Measurements from ENCODE around the gene PPP2R5D.
"Not testable (repeated sequence)": the region's sequence is repeated elsewhere in the genome, so short reads cannot be mapped to it uniquely, and the experiment has no call there.

Gene PPP2R5D

GRCh38 chr6:42984001-42984923 lies at the start of gene PPP2R5D:
Gene PPP2R5D, plus strand, starts transcription at chr6:42984570. Its CDS starts 108 bp downstream, at chr6:42984678.
- peak; percentile 91 to 92 for DNase-seq (ENCODE audit: low read depth in 1 of 2, low spot score in 1 of 2)

GRCh38 chr6:42935322-42935721 lies 49.0 kb upstream of the PPP2R5D start:
- no peak for DNase-seq (ENCODE audit: low read depth in 1 of 2, low spot score in 1 of 2)

GRCh38 chr6:42936398-42936797 lies 48.0 kb upstream of the PPP2R5D start:
- DNase-seq (ENCODE audit: low read depth in 1 of 2, low spot score in 1 of 2), result no peak

- DNase-seq (ENCODE audit: low read depth in 1 of 2, low spot score in 1 of 2), result no peak
Measured at GRCh38 chr6:42937548-42938427, 46.6 kb upstream of the PPP2R5D start.

GRCh38 chr6:42938428-42938796 lies 46.0 kb upstream of the PPP2R5D start:
- DNase-seq (ENCODE audit: low read depth in 1 of 2, low spot score in 1 of 2), result no peak

GRCh38 chr6:42938987-42939809 lies 45.2 kb upstream of the PPP2R5D start:
- no peak for DNase-seq (ENCODE audit: low read depth in 1 of 2, low spot score in 1 of 2)

- no peak for DNase-seq (ENCODE audit: low read depth in 1 of 2, low spot score in 1 of 2)
Measured at GRCh38 chr6:42939810-42940167, 44.6 kb upstream of the PPP2R5D start.

- no peak for DNase-seq (ENCODE audit: low read depth in 1 of 2, low spot score in 1 of 2)
Measured at GRCh38 chr6:42940493-42941045, 43.8 kb upstream of the PPP2R5D start.

- DNase-seq (ENCODE audit: low read depth in 1 of 2, low spot score in 1 of 2), result not testable (repeated sequence)
Measured at GRCh38 chr6:42941356-42941755, 43.0 kb upstream of the PPP2R5D start.

- no peak for DNase-seq (ENCODE audit: low read depth in 1 of 2, low spot score in 1 of 2)
Measured at GRCh38 chr6:42942444-42942843, 41.9 kb upstream of the PPP2R5D start.

GRCh38 chr6:42947950-42948349 lies 36.4 kb upstream of the PPP2R5D start:
- no peak for DNase-seq (ENCODE audit: low read depth in 1 of 2, low spot score in 1 of 2)

GRCh38 chr6:42952389-42952788 lies 32.0 kb upstream of the PPP2R5D start:
- DNase-seq (ENCODE audit: low read depth in 1 of 2, low spot score in 1 of 2), result no peak

GRCh38 chr6:42954405-42954804 lies 30.0 kb upstream of the PPP2R5D start:
- not testable (repeated sequence) for DNase-seq (ENCODE audit: low read depth in 1 of 2, low spot score in 1 of 2)

- DNase-seq (ENCODE audit: low read depth in 1 of 2, low spot score in 1 of 2), result no peak
Measured at GRCh38 chr6:42958125-42958524, 26.2 kb upstream of the PPP2R5D start.

GRCh38 chr6:42959917-42960242 lies 24.5 kb upstream of the PPP2R5D start:
- DNase-seq (ENCODE audit: low read depth in 1 of 2, low spot score in 1 of 2), result no peak

- no peak for DNase-seq (ENCODE audit: low read depth in 1 of 2, low spot score in 1 of 2)
Measured at GRCh38 chr6:42960243-42961019, 23.9 kb upstream of the PPP2R5D start, which contains the start of gene GNMT. Gene GNMT, plus strand, starts transcription at chr6:42960754. Its CDS starts 14 bp downstream, at chr6:42960768.

GRCh38 chr6:42961020-42961470 lies 23.3 kb upstream of the PPP2R5D start:
- no peak for DNase-seq (ENCODE audit: low read depth in 1 of 2, low spot score in 1 of 2)

- DNase-seq (ENCODE audit: low read depth in 1 of 2, low spot score in 1 of 2), result no peak
Measured at GRCh38 chr6:42962096-42962495, 22.3 kb upstream of the PPP2R5D start.

GRCh38 chr6:42962502-42963178 lies 21.7 kb upstream of the PPP2R5D start:
- DNase-seq (ENCODE audit: low read depth in 1 of 2, low spot score in 1 of 2), result no peak

All from stimulated activated CD4-positive, alpha-beta T cell treated with anti-CD3 and anti-CD28 coated beads, Interleukin-15, amount 100 ng/mL, for 1 hour (primary cell).